Neural progenitor cell (in vitro differentiated cells): ENCODE data around the gene MED17. TPM values are rescaled to one million over a fixed set of nuclear protein-coding genes. Genes with fewer than 3 reads are reported as not detected.

Experiments used
- DNase-seq: peaks from one replicate; pipeline ENCODE4 v3.0.0-alpha.2; 2016; ENCODE audit warnings: low spot score
- H2AFZ ChIP-seq: fragments of 200-600 bp; sonication (generic); replicated peaks from 2 replicates; pipeline ENCODE4 v1.6.1; 2016; ENCODE audit warnings: antibody characterized with exemption
- H3F3A ChIP-seq: fragments of 200-600 bp; sonication (generic); 2 replicates; pipeline ENCODE4 v1.6.1; 2016; ENCODE audit warnings: antibody characterized with exemption, low read depth
- H3K27ac ChIP-seq: fragments of 200-600 bp; sonication (generic); 2 replicates; pipeline ENCODE4 v1.5.1; 2016; ENCODE audit warnings: mild to moderate bottlenecking
- H3K27me3 ChIP-seq: fragments of 200-600 bp; sonication (generic); 2 replicates; pipeline ENCODE4 v1.6.1; 2016; ENCODE audit warnings: mild to moderate bottlenecking, moderate library complexity
- H3K36me3 ChIP-seq: fragments of 200-600 bp; sonication (generic); 2 replicates; pipeline ENCODE4 v1.5.1; 2016
- H3K4me1 ChIP-seq: fragments of 200-600 bp; sonication (generic); 2 replicates; pipeline ENCODE4 v1.6.1; 2016; ENCODE audit warnings: mixed run types
- H3K4me2 ChIP-seq: fragments of 200-600 bp; sonication (generic); 2 replicates; pipeline ENCODE4 v1.6.1; 2016
- H3K4me3 ChIP-seq: fragments of 200-600 bp; sonication (generic); 2 replicates; pipeline ENCODE4 v1.5.1; 2016
- H3K79me2 ChIP-seq: fragments of 200-600 bp; sonication (generic); 2 replicates; pipeline ENCODE4 v1.6.1; 2016; ENCODE audit warnings: low read depth
- H3K9ac ChIP-seq: fragments of 200-600 bp; sonication (generic); 2 replicates; pipeline ENCODE4 v1.6.1; 2016
- H3K9me3 ChIP-seq: fragments of 200-600 bp; sonication (generic); 2 replicates; pipeline ENCODE4 v1.5.1; 2016; ENCODE audit warnings: low read depth
- H4K20me1 ChIP-seq: fragments of 200-600 bp; sonication (generic); 2 replicates; pipeline ENCODE4 v1.6.1; 2016; ENCODE audit warnings: low read depth
- H3K27ac Mint-ChIP-seq: 3 replicates; pipeline ENCODE4 v1.8.0; 2021; ENCODE audit warnings: mixed read lengths
- H3K27me3 Mint-ChIP-seq: 2 replicates; pipeline ENCODE4 v1.8.0; 2022; ENCODE audit warnings: low read depth, mild to moderate bottlenecking, inconsistent platforms, moderate library complexity, mixed read lengths; ENCODE audit not compliant: insufficient read depth
- H3K36me3 Mint-ChIP-seq: 3 replicates; pipeline ENCODE4 v1.8.0; 2021; ENCODE audit warnings: mixed read lengths
- H3K4me1 Mint-ChIP-seq: 3 replicates; pipeline ENCODE4 v1.8.0; 2021; ENCODE audit warnings: mixed read lengths
- H3K4me3 Mint-ChIP-seq: 3 replicates; pipeline ENCODE4 v1.8.0; 2021; ENCODE audit warnings: mild to moderate bottlenecking, moderate library complexity, mixed read lengths
- H3K9me3 Mint-ChIP-seq: 3 replicates; pipeline ENCODE4 v1.8.0; 2020; ENCODE audit warnings: mixed read lengths
- CTCF ChIP-seq: fragments of 200-600 bp; sonication (generic); IDR thresholded peaks from 2 replicates; pipeline ENCODE4 v1.5.1; 2017; ENCODE audit warnings: antibody characterized with exemption, mild to moderate bottlenecking
- EZH2 ChIP-seq: fragments of 200-600 bp; sonication (generic); IDR thresholded peaks from 2 replicates; pipeline ENCODE4 v1.6.1; 2017; ENCODE audit warnings: antibody characterized with exemption, mild to moderate bottlenecking, moderate library complexity
- EZH2phosphoT487 ChIP-seq: fragments of 200-600 bp; sonication (generic); IDR thresholded peaks from 2 replicates; pipeline ENCODE4 v1.6.1; 2017; ENCODE audit warnings: antibody characterized with exemption
- total RNA-seq: library from RNA; depleted of rRNA; stranded (reverse); fragments of >200 nt; gene quantifications from 2 replicates; pipeline ENCODE4 v1.2.3, GENCODE V29; 2015; ENCODE audit warnings: low replicate concordance

Gene MED17
- total RNA-seq, 1 donor from 2014 or later = 76.4 TPM

DNA sequence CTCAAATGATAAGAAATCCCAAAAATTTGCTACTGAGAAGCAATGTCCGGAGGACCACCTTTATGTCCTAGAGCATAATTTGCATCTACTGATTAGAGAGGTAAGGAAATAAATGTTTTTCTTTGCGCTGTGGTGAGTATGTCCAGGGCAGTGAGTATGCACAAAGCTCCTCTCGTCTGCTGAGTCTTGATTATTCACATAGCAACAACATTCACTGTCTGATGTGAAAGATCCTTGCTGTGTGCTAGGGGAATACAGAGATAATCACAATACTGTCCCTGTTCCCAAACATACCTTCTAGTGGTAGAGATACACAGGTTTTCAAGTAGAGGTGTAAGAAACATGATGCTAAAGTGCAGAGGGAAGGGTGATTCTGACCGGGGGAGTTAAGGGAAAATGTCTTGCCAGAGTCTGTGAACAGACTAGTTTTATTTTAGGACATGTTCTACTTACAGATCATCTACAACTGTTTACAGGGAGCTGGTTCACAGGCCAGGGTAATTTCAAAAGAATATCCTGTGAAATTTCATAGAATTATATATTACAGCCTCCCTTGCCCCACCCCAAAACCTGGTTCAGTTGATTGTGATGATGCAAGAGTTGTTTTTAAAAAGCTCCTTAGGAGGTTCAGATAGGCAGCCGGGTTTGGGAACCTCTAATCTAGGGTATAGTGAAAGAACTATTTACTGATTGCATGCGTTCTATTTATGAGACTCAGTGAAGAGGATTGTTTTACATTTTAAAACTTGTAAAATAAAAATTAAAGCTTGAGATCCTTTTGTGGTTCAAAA is 12.6 kb downstream of the MED17 start:
- Histone ChIP-seq H3K4me3 (no peak overlapping the region), H3K36me3 (peaks cover 55% of the 10 kb centered on the region), H3K4me1 (no peaks in the 10 kb centered on the region), H3K27me3 (no peaks in the 10 kb centered on the region), H3F3A (no peaks in the 10 kb centered on the region), H3K9ac (no peak overlapping the region), H3K27ac (no peak overlapping the region), H2AFZ (no peak overlapping the region), H3K4me2 (no peak overlapping the region), H3K9me3 (no peaks in the 10 kb centered on the region), H4K20me1 (peaks cover 30% of the 10 kb centered on the region), H3K79me2 (peaks cover 77% of the 10 kb centered on the region)
- TF ChIP-seq EZH2phosphoT487 = no peak
- Mint-ChIP-seq H3K27ac (no peak overlapping the region), H3K27me3 (no peaks in the 10 kb centered on the region), H3K36me3 (peaks cover 44% of the 10 kb centered on the region), H3K4me1 (no peaks in the 10 kb centered on the region), H3K4me3 (no peak overlapping the region), H3K9me3 (no peaks in the 10 kb centered on the region)
- no peak for DNase-seq

- no peak overlapping the region for H3K27ac ChIP-seq
- Mint-ChIP-seq H3K27ac (no peak overlapping the region), H3K4me1 (no peaks in the 10 kb centered on the region), H3K4me3 (no peak overlapping the region), H3K27me3 (no peaks in the 10 kb centered on the region), H3K9me3 (no peaks in the 10 kb centered on the region), H3K36me3 (peaks cover 48% of the 10 kb centered on the region)
- H3K4me3 ChIP-seq = no peak overlapping the region
- H3K79me2 ChIP-seq = peaks cover 85% of the 10 kb centered on the region
- H3K36me3 ChIP-seq = peaks cover 56% of the 10 kb centered on the region
- H2AFZ ChIP-seq = no peak overlapping the region
- TF ChIP-seq EZH2 = no peak
- TF ChIP-seq CTCF = no peak
- no peak for TF ChIP-seq EZH2phosphoT487
- no peak overlapping the region for H3K9ac ChIP-seq
- DNase-seq = no peak
- no peaks in the 10 kb centered on the region for H3K27me3 ChIP-seq
- peaks cover 28% of the 10 kb centered on the region for H4K20me1 ChIP-seq
- no peak overlapping the region for H3K4me2 ChIP-seq
- H3K9me3 ChIP-seq = no peaks in the 10 kb centered on the region
- no peaks in the 10 kb centered on the region for H3F3A ChIP-seq
- H3K4me1 ChIP-seq = no peaks in the 10 kb centered on the region
These were observed 17.3 kb downstream of the MED17 start for GRCh38 chr11:93801366-93801765.

GRCh38 chr11:93804879-93805278 is 20.8 kb downstream of the MED17 start:
- H3K27me3 ChIP-seq = no peaks in the 10 kb centered on the region
- Mint-ChIP-seq H3K9me3 (no peaks in the 10 kb centered on the region), H3K36me3 (peaks cover 52% of the 10 kb centered on the region), H3K27ac (no peak overlapping the region), H3K4me3 (no peak overlapping the region), H3K27me3 (no peaks in the 10 kb centered on the region), H3K4me1 (no peaks in the 10 kb centered on the region)
- H3K27ac ChIP-seq = no peak overlapping the region
- peaks cover 2% of the 10 kb centered on the region for H3F3A ChIP-seq
- H3K79me2 ChIP-seq = peaks cover 66% of the 10 kb centered on the region
- no peaks in the 10 kb centered on the region for H3K9me3 ChIP-seq
- DNase-seq = no peak
- TF ChIP-seq CTCF = no peak
- no peak for TF ChIP-seq EZH2phosphoT487
- no peak for TF ChIP-seq EZH2
- no peak overlapping the region for H3K4me3 ChIP-seq
- no peaks in the 10 kb centered on the region for H3K4me1 ChIP-seq
- H3K36me3 ChIP-seq = peaks cover 52% of the 10 kb centered on the region
- no peak overlapping the region for H2AFZ ChIP-seq
- no peak overlapping the region for H3K9ac ChIP-seq
- peaks cover 34% of the 10 kb centered on the region for H4K20me1 ChIP-seq
- no peak overlapping the region for H3K4me2 ChIP-seq

- Mint-ChIP-seq H3K27me3 (no peaks in the 10 kb centered on the region), H3K9me3 (no peaks in the 10 kb centered on the region), H3K4me1 (no peaks in the 10 kb centered on the region), H3K27ac (no peak overlapping the region), H3K4me3 (no peak overlapping the region), H3K36me3 (peaks cover 57% of the 10 kb centered on the region)
- H2AFZ ChIP-seq = no peak overlapping the region
- peaks cover 42% of the 10 kb centered on the region for H3K79me2 ChIP-seq
- no peak overlapping the region for H3K4me2 ChIP-seq
- TF ChIP-seq EZH2phosphoT487 = no peak
- TF ChIP-seq CTCF = no peak
- TF ChIP-seq EZH2 = no peak
- H3K27ac ChIP-seq = no peak overlapping the region
- H3K9me3 ChIP-seq = no peaks in the 10 kb centered on the region
- H4K20me1 ChIP-seq = peaks cover 24% of the 10 kb centered on the region
- H3K27me3 ChIP-seq = no peaks in the 10 kb centered on the region
- H3F3A ChIP-seq = peaks cover 2% of the 10 kb centered on the region
- no peak for DNase-seq
- no peak overlapping the region for H3K4me3 ChIP-seq
- no peak overlapping the region for H3K9ac ChIP-seq
- H3K4me1 ChIP-seq = no peaks in the 10 kb centered on the region
- H3K36me3 ChIP-seq = peaks cover 50% of the 10 kb centered on the region
These were observed 23.9 kb downstream of the MED17 start for GRCh38 chr11:93807980-93808379.
